K562 (cell line): ENCODE measurements around the gene NKD1. TPM values are rescaled to one million over a fixed set of nuclear protein-coding genes. Genes with fewer than 3 reads are reported as not detected.

ENCODE experiments used
- ATAC-seq: fragments of 200-7000 bp; cut with Tn5 transposase; 3 replicates; pipeline ENCODE4 v1.9.1; 2020; ENCODE audit warnings: moderate library complexity
- BruUV-seq: library from RNA; stranded (reverse); fragments of 400-500 nt; replicated peaks from 2 replicates; lab custom pipeline; 2021; lab: Mats Ljungman, UMichigan
- CTCF ChIA-PET: fragments of 300-600 bp; formaldehyde crosslinking; extraction: SDS; loops from one replicate; lab custom pipeline; 2021; ENCODE audit warnings: low intra/inter-chr PET ratio; lab: Yijun Ruan, JAX
- POLR2A ChIA-PET: fragments of 300-600, 350-650 bp; sonication (Branson Sonifier 250); formaldehyde crosslinking; extraction: SDS; loops from one replicate; lab custom pipeline; 2021; ENCODE audit warnings: antibody characterized with exemption, inconsistent platforms; lab: Yijun Ruan, JAX
- DNase-seq, 4 experiments: peaks; one replicate each; pipeline versions ENCODE4 v3.0.0 to v3.0.0-alpha.2; 2011 to 2018; ENCODE audit warnings: low spot score in 3 of 4, mixed read lengths in 3 of 4; ENCODE audit errors: extremely low read depth in 1 of 4
- FAIRE-seq: peaks from 2 replicates; lab custom pipeline; 2011; peaks lifted over from hg19 to GRCh38; lab: Jason Lieb, UNC
- H2AFZ ChIP-seq: 2 replicates; pipeline ENCODE4 v1.6.0; 2011; ENCODE audit warnings: low read depth, low read length, control low read depth, inconsistent platforms
- H3K27ac ChIP-seq: fragments of 200-600 bp; 3 replicates; pipeline ENCODE4 v1.8.0; 2011; ENCODE audit warnings: low read depth, mild to moderate bottlenecking, control low read depth, inconsistent platforms, low read length, moderate library complexity, mixed read lengths; ENCODE audit errors: extremely low read depth
- H3K27me3 ChIP-seq, 2 experiments: fragments of 300-600 bp in 1 of 2; 2 replicates in 1 of 2; 3 replicates in 1 of 2; pipeline versions ENCODE4 v1.6.0 to v1.8.0; 2011; ENCODE audit warnings: inconsistent platforms in 2 of 2, low read length in 2 of 2, mild to moderate bottlenecking in 1 of 2, mixed read lengths in 1 of 2, moderate library complexity in 1 of 2; ENCODE audit not compliant: control insufficient read depth in 2 of 2, insufficient read depth in 2 of 2
- H3K36me3 ChIP-seq: fragments of 300-600 bp; 3 replicates; pipeline ENCODE4 v1.8.0; 2011; ENCODE audit warnings: mild to moderate bottlenecking, low read length, inconsistent platforms; ENCODE audit not compliant: control insufficient read depth, insufficient read depth
- H3K4me1 ChIP-seq, 2 experiments: fragments of 200-600 bp in 1 of 2; replicated peaks in 1 of 2; 2 replicates in 1 of 2; 3 replicates in 1 of 2; pipeline versions ENCODE4 v1.5.1 to v1.8.0; 2011; ENCODE audit warnings: inconsistent platforms in 2 of 2, low read length in 2 of 2, mild to moderate bottlenecking in 1 of 2, mixed read lengths in 1 of 2, moderate library complexity in 1 of 2; ENCODE audit not compliant: control insufficient read depth in 2 of 2, insufficient read depth in 2 of 2
- H3K4me2 ChIP-seq: 2 replicates; pipeline ENCODE4 v1.6.1; 2011; ENCODE audit warnings: low read length, control low read depth, inconsistent platforms, mixed read lengths; ENCODE audit not compliant: insufficient read depth
- H3K4me3 ChIP-seq: fragments of 200-600 bp; sonication (generic), shearing (Covaris generic); 2 replicates; pipeline ENCODE4 v1.5.1; 2016; ENCODE audit warnings: control low read depth, inconsistent platforms
- H3K79me2 ChIP-seq: fragments of 200-600 bp; 3 replicates; pipeline ENCODE4 v1.8.0; 2011; ENCODE audit warnings: low read length, inconsistent platforms; ENCODE audit not compliant: control insufficient read depth, insufficient read depth
- H3K9ac ChIP-seq, 2 experiments: 2 replicates each; pipeline versions ENCODE4 v1.6.0 to v1.6.1; 2011; ENCODE audit warnings: low read depth in 2 of 2, low read length in 2 of 2, control low read depth in 1 of 2, inconsistent platforms in 1 of 2, mild to moderate bottlenecking in 1 of 2, mixed read lengths in 1 of 2; ENCODE audit not compliant: insufficient read depth in 1 of 2
- H3K9me1 ChIP-seq: one replicate; pipeline ENCODE4 v1.6.0; 2011; ENCODE audit warnings: inconsistent platforms, mild to moderate bottlenecking, low read length, moderate library complexity; ENCODE audit not compliant: control insufficient read depth, insufficient read depth
- H3K9me3 ChIP-seq: replicated peaks from 2 replicates; pipeline ENCODE4 v1.5.1; 2011; ENCODE audit warnings: low read depth, low read length, inconsistent platforms; ENCODE audit not compliant: control insufficient read depth, insufficient read depth
- H4K20me1 ChIP-seq: replicated peaks from 2 replicates; pipeline ENCODE4 v1.6.1; 2011; ENCODE audit warnings: low read length, inconsistent platforms, mixed read lengths; ENCODE audit not compliant: control insufficient read depth, insufficient read depth
- BRD9 ChIP-seq: fragments of 450-650 bp; IDR thresholded peaks from 2 replicates; pipeline ENCODE4 v1.6.1; 2018; ENCODE audit warnings: low read depth; ENCODE audit not compliant: partially characterized antibody
- DDX20 ChIP-seq: fragments of 450-650 bp; IDR thresholded peaks from 2 replicates; pipeline ENCODE4 v1.6.1; 2016; ENCODE audit warnings: missing genetic modification characterization, low read depth, mild to moderate bottlenecking, missing compliant biosample characterization, moderate library complexity
- DIDO1 ChIP-seq: fragments of 450-650 bp; IDR thresholded peaks from 2 replicates; pipeline ENCODE4 v1.6.1; 2016; ENCODE audit warnings: low read depth, missing biosample characterization, missing genetic modification characterization
- EGR1 ChIP-seq: fragments of 450-650 bp; conservative IDR thresholded peaks from 2 replicates; pipeline ENCODE4 v1.6.1; 2017; ENCODE audit warnings: mild to moderate bottlenecking
- FOSL1 ChIP-seq: fragments of 200-800 bp; sonication (Bioruptor generic); conservative IDR thresholded peaks from 2 replicates; pipeline ENCODE4 v1.6.1; 2016; ENCODE audit warnings: missing genetic modification characterization, missing compliant biosample characterization
- FOXJ2 ChIP-seq: fragments of 200-800 bp; sonication (Bioruptor generic); IDR thresholded peaks from 2 replicates; pipeline ENCODE4 v1.6.1; 2016; ENCODE audit warnings: missing genetic modification characterization, missing compliant biosample characterization
- POLR2G ChIP-seq: fragments of 200-400 bp; formaldehyde crosslinking; IDR thresholded peaks from 2 replicates; pipeline ENCODE4 v1.6.1; 2017; ENCODE audit warnings: low read depth, mild to moderate bottlenecking, antibody characterized with exemption, low read length, moderate library complexity
- ZBTB5 ChIP-seq: fragments of 450-650 bp; IDR thresholded peaks from 2 replicates; pipeline ENCODE4 v1.6.1; 2017; ENCODE audit warnings: antibody characterized with exemption
- ZHX1 ChIP-seq: fragments of 150-350 bp; conservative IDR thresholded peaks from 2 replicates; pipeline ENCODE4 v1.6.1; 2014; ENCODE audit warnings: low read length
- ZNF140 ChIP-seq: fragments of 250-450 bp; sonication (Bioruptor Pico); IDR thresholded peaks from 2 replicates; pipeline ENCODE4 v1.8.0; 2021; ENCODE audit warnings: moderate library complexity, mild to moderate bottlenecking, inconsistent platforms
- ZNF785 ChIP-seq: fragments of 250-450 bp; sonication (Bioruptor Pico); IDR thresholded peaks from 2 replicates; pipeline ENCODE4 v1.4.0; 2020; ENCODE audit warnings: mild to moderate bottlenecking
- WGBS: fragments of 100-300 bp; shearing (Covaris generic); methylation state at CpG from one replicate; pipeline ENCODE4 v1.1.6; 2016; ENCODE audit warnings: low coverage, mixed read lengths; ENCODE audit not compliant: insufficient coverage; ENCODE audit errors: missing lambda C conversion rate; 5-methylcytosine and 5-hydroxymethylcytosine counted together
- in situ Hi-C: fragments of 300-500 bp; cut with MboI; formaldehyde crosslinking; loops from 4 replicates; pipeline ENCODE4 v1.15.0; 2018; ENCODE audit warnings: inconsistent platforms, mixed read lengths
- intact Hi-C: fragments of 100-400 bp; cut with micrococcal nuclease; formaldehyde crosslinking; loops from 2 replicates; pipeline ENCODE4 v1.14.2; 2022
- polyA plus RNA-seq, 8 experiments: library from polyadenylated mRNA; depleted of rRNA in 4 of 8; stranded (reverse) in 5 of 8; unstranded in 3 of 8; fragments of >200 nt; fragmentation: Nextera tagmentation in 2 of 8; fragmentation: Illumina TruSeq in 1 of 8; extraction: Ambion mirVana in 2 of 8; extraction: Trizol in 1 of 8; gene quantifications; 2 replicates each; pipeline versions ENCODE4 v1.2.1 to v1.2.3, GENCODE V29; 2011 to 2014; ENCODE audit warnings: inconsistent platforms in 1 of 8, missing spikeins in 1 of 8
- total RNA-seq, 7 experiments: library from RNA; depleted of rRNA in 6 of 7; stranded (reverse); fragments of >200 nt in 6 of 7; fragmentation: Illumina TruSeq in 2 of 7; extraction: Trizol in 2 of 7; gene quantifications; 2 replicates each; pipeline versions ENCODE4 v1.2.1 to v1.2.3, GENCODE V29; 2011 to 2021; ENCODE audit warnings: low replicate concordance in 1 of 7

NKD1 gene
- total and polyA plus RNA-seq, 9 of the 15 experiments (the other 6 are each of a cell fraction or from before 2014, with no cell fraction given): under 0.01 to 0.24 (median 0.04) TPM; not detected in 2

- intact Hi-C loops (no loop called here), in situ Hi-C loops (no loop called here)
- ChIA-PET POLR2A (interaction anchor here (0.6 to 0.9 kb wide), 2 partner anchors 10 to 27 kb away, joined by 3 to 5 read pairs; no protein-coding TSS in a partner anchor), CTCF (no interaction called here)
- H3K9me3 ChIP-seq: no peaks in the 10 kb centered on the region
- H3K9ac ChIP-seq: no peak overlapping the region
- H4K20me1 ChIP-seq: no peaks in the 10 kb centered on the region
- DNase-seq: no peak
- no peaks in the 10 kb centered on the region; a peak in 1 of 5 replicates for H3K4me1 ChIP-seq
- H2AFZ ChIP-seq: no peak overlapping the region
- H3K79me2 ChIP-seq: no peaks in the 10 kb centered on the region
- H3K36me3 ChIP-seq: no peaks in the 10 kb centered on the region
- no peak overlapping the region for H3K4me3 ChIP-seq
- TF ChIP-seq DDX20 (no peak), FOXJ2 (no peak), POLR2G (no peak), ZHX1 (no peak), BRD9 (no peak), ZNF140 (CRISPR knock-in tag) (no peak), FOSL1 (tag) (no peak), ZNF785 (no peak), DIDO1 (tag) (no peak), ZBTB5 (no peak), EGR1 (no peak)
- H3K9me1 ChIP-seq: no peaks in the 10 kb centered on the region
- ATAC-seq: no peak
- BruUV-seq: no TSS peak
- no peak overlapping the region for H3K4me2 ChIP-seq
- H3K27ac ChIP-seq: no peak overlapping the region
- H3K27me3 ChIP-seq: no peaks in the 10 kb centered on the region; a peak in 1 of 5 replicates
- FAIRE-seq: no peak
- 1% methylated on average over 4 of the region's 4 CpGs for WGBS
These were observed 21.9 kb upstream of the NKD1 start for GRCh38 chr16:50526249-50526648.
